Astrocyte of the cerebellum (primary cell): ENCODE results near the gene FBXO48.

Source experiments
- DNase-seq: peaks from one replicate; pipeline ENCODE4 v3.0.0-alpha.2; 2011; ENCODE audit warnings: low read depth
- H3K4me3 ChIP-seq: 2 replicates; pipeline ENCODE4 v1.5.1; 2011; ENCODE audit warnings: mild to moderate bottlenecking, low read depth, low read length, moderate library complexity
- in situ Hi-C: cut with HindIII; loops from 2 replicates; pipeline ENCODE4 v1.10.0; 2017; ENCODE audit warnings: low sequenced_read_pairs
- TF ChIP-seq, protein P1 (sequence below): IDR thresholded peaks from 2 replicates; pipeline ENCODE4 v1.5.1; 2012; ENCODE audit warnings: low read length, low read depth, moderate library complexity, mild to moderate bottlenecking; ENCODE audit errors: missing control alignments

Gene FBXO48

DNA sequence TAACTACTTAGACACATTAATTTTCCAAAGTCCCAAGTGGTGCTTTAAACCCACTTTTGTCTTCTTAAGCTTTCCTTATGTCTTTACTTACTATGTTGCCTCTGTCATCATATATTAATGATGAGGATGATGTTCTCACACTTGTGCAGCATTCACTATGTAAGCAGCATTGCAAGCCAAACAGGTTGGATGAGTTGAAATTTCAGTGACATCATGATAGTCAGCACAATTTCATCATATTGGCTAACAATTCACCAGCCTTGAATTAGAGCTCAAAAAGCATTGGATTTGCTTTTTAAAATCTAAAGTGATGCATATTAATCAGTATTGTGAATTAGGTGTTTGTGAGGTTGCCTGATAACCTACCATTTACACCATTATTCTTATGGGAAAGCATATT, 8.0 kb upstream of the FBXO48 start:
- in situ Hi-C loops, result loop anchor here (25.0 kb wide), 1 partner anchor 237 kb away; no protein-coding TSS in a partner anchor
- TF ChIP-seq, protein P1, sequence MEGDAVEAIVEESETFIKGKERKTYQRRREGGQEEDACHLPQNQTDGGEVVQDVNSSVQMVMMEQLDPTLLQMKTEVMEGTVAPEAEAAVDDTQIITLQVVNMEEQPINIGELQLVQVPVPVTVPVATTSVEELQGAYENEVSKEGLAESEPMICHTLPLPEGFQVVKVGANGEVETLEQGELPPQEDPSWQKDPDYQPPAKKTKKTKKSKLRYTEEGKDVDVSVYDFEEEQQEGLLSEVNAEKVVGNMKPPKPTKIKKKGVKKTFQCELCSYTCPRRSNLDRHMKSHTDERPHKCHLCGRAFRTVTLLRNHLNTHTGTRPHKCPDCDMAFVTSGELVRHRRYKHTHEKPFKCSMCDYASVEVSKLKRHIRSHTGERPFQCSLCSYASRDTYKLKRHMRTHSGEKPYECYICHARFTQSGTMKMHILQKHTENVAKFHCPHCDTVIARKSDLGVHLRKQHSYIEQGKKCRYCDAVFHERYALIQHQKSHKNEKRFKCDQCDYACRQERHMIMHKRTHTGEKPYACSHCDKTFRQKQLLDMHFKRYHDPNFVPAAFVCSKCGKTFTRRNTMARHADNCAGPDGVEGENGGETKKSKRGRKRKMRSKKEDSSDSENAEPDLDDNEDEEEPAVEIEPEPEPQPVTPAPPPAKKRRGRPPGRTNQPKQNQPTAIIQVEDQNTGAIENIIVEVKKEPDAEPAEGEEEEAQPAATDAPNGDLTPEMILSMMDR, result no peak
- H3K4me3 ChIP-seq, result no peak overlapping the region
- no peak for DNase-seq

DNA sequence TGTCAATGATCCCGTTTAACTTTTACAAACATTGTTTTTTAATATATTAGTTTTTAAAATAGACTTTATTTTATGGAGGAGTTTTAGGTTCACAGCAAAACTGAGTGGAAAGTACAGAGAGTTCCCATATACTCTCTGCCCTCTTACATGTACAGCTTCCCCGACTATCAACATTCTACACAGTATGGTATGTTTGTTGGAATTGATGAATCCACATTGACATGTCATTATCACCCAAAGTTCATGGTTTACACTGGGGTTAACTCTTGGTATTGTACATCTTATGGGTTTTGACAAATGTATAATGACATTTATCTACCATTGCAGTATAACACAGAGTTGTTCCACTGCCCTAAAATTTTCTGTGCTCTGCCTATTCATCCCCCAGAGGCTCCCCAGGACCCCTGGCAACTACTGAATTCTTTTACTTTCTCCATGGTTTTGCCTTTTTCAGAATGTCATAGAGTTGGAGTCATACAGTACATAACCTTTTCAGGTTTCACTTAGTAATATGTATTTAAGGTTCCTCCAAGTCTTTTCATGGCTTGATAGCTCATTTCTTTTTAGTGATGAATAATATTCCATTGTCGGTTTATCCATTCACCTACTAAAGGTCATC, 5.8 kb upstream of the FBXO48 start:
- in situ Hi-C loops, result no loop called here
- H3K4me3 ChIP-seq, result no peak overlapping the region
- TF ChIP-seq, protein P1, result no peak
- no peak for DNase-seq

DNA sequence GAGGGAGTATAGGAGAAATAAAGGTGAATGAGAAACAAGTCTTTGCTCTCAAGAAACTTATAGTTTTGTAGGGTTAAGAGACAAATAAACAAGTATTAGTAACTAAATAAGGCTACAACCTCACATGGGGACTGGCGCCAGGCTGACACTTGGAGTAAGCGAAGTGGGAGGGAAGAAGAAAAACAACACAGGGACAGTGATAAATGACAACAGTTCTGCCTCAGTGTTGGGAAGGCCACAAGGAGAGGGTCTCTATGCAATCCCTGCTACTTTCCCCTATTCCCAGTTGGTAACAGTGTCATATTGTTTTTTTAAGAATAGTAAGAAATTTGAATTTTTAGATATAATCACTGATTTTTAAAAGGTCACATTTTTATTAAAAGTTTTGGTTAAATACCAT, 4.3 kb upstream of the FBXO48 start:
- DNase-seq, result no peak
- in situ Hi-C loops, result no loop called here
- TF ChIP-seq, protein P1, result no peak
- H3K4me3 ChIP-seq, result no peak overlapping the region

DNA sequence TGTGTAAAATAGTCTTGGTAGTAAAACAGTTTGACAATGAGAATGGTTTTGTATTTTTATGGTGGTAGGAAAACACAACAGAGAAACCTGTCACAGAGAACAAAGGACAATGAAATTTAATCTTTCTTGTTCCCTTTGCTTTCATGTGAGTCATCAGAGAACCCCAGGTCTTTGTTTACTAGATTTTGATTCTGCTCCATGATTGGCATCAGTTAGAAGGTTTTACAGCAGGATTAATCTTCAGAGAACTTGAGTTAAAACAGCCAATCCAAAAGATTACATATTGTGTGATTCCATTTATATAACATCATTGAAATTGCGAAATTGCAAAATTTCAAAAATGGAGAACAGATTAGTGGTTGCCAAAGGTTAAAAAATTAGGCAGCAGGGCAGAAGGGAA, 2.8 kb upstream of the FBXO48 start:
- in situ Hi-C loops, result no loop called here
- no peak overlapping the region for H3K4me3 ChIP-seq
- no peak for DNase-seq
- TF ChIP-seq, protein P1, result no peak

DNA sequence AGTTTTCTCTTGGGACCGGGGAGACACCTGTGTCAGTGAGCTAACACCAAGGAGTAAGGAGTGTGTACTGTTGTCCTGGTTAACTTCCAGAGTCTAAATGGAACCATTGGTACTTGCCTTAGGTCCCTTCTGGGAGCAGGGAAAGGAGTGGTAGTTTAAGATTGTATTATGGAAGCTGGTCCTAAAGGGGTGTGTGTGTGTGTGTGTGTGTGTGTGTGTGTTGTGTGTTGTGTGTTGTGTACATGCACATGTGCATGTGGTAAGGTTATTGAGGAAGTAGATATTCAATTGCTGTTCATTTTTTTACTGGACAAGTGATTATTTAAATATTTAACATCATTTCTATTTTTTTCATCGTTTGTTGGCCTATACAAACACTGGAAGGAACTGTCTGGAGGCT, 1.7 kb upstream of the FBXO48 start:
- in situ Hi-C loops, result no loop called here
- TF ChIP-seq, protein P1, result no peak
- H3K4me3 ChIP-seq, result no peak overlapping the region
- DNase-seq, result no peak

DNA sequence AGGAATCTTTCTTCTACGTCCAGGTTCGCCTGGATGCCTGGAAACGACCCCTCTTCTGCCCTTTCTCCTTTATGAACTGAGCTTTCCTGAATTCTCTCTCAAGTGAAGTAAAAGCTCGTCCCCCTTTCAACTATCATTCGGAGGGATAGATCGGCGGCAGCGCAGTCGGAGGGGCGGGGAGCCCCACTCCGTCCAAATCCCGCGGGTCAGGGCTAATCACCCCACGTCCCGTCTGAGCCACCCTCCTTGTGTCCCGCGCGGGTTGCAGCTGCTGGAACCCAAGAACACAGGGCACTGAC, 367 bp downstream of the FBXO48 start:
- in situ Hi-C loops, result no loop called here
- DNase-seq, result no peak
- TF ChIP-seq, protein P1, result no peak
- peak overlapping the region; percentile 93 for H3K4me3 ChIP-seq
